ENCODE data around the gene PCDH8.
A peak's percentile ranks its signal among the peaks of the same experiment; 100 is the strongest.

Gene PCDH8

GRCh38 chr13:52848455-52849195 is at the start of gene PCDH8:
PCDH8 (minus strand) TSS chr13:52848640; CDS start chr13:52848436, 204 bp downstream.
- DNase-seq (ENCODE audit: low spot score): no peak

- DNase-seq (ENCODE audit: low spot score): no peak
Measured at GRCh38 chr13:52896827-52897659, 48.6 kb upstream of the PCDH8 start.

GRCh38 chr13:52894413-52894812 is 46.0 kb upstream of the PCDH8 start:
- no peak for DNase-seq (ENCODE audit: low spot score)

- no peak for DNase-seq (ENCODE audit: low spot score)
Measured at GRCh38 chr13:52892925-52893324, 44.5 kb upstream of the PCDH8 start.

GRCh38 chr13:52891706-52892105 is 43.3 kb upstream of the PCDH8 start:
- DNase-seq (ENCODE audit: low spot score): no peak

- no peak for DNase-seq (ENCODE audit: low spot score)
Measured at GRCh38 chr13:52887165-52887564, 38.7 kb upstream of the PCDH8 start.

- no peak for DNase-seq (ENCODE audit: low spot score)
Measured at GRCh38 chr13:52885141-52885540, 36.7 kb upstream of the PCDH8 start.

- no peak for DNase-seq (ENCODE audit: low spot score)
Measured at GRCh38 chr13:52884429-52885010, 36.1 kb upstream of the PCDH8 start.

GRCh38 chr13:52882785-52883184 is 34.3 kb upstream of the PCDH8 start:
- DNase-seq (ENCODE audit: low spot score): no peak

GRCh38 chr13:52879950-52880741 is 31.7 kb upstream of the PCDH8 start:
- no peak for DNase-seq (ENCODE audit: low spot score)

GRCh38 chr13:52878831-52879230 is 30.4 kb upstream of the PCDH8 start:
- DNase-seq (ENCODE audit: low spot score): no peak

GRCh38 chr13:52870143-52870542 is 21.7 kb upstream of the PCDH8 start:
- no peak for DNase-seq (ENCODE audit: low spot score)

- DNase-seq (ENCODE audit: low spot score): no peak
Measured at GRCh38 chr13:52869621-52870020, 21.2 kb upstream of the PCDH8 start.

- no peak for DNase-seq (ENCODE audit: low spot score)
Measured at GRCh38 chr13:52869050-52869449, 20.6 kb upstream of the PCDH8 start.

- no peak for DNase-seq (ENCODE audit: low spot score)
Measured at GRCh38 chr13:52868190-52868589, 19.8 kb upstream of the PCDH8 start.

- DNase-seq (ENCODE audit: low spot score): no peak
Measured at GRCh38 chr13:52864941-52865340, 16.5 kb upstream of the PCDH8 start.

GRCh38 chr13:52862358-52863206 is 14.1 kb upstream of the PCDH8 start:
- DNase-seq (ENCODE audit: low spot score): no peak

- no peak for DNase-seq (ENCODE audit: low spot score)
Measured at GRCh38 chr13:52852444-52852843, 4.0 kb upstream of the PCDH8 start.

- DNase-seq (ENCODE audit: low spot score): peak; percentile 79
Measured at GRCh38 chr13:52851137-52851962, 2.9 kb upstream of the PCDH8 start.

All from left forelimb (tissue), 1 donor.